ENCODE results near the gene LGALS1.

DNA sequence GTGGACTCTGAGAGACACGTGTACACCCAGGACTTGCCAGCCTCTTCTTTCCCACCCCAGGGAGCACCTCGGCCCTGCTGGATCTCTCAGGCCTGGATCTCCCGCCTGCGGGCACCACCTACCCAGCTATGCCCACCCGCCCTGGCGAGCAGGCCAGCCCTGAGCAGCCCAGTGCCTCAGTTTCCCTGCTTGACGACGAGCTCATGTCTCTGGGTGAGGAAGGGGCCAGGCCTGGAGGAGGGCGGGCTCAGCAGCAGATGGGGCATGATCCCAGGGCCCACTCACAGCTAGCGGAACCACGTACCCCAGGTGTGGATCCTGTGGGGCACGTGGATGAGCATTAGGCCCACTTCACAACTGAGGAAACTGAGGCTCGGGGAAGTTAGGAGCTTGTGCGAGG lies 49.7 kb upstream of the LGALS1 start:
- TF ChIP-seq, protein P1, sequence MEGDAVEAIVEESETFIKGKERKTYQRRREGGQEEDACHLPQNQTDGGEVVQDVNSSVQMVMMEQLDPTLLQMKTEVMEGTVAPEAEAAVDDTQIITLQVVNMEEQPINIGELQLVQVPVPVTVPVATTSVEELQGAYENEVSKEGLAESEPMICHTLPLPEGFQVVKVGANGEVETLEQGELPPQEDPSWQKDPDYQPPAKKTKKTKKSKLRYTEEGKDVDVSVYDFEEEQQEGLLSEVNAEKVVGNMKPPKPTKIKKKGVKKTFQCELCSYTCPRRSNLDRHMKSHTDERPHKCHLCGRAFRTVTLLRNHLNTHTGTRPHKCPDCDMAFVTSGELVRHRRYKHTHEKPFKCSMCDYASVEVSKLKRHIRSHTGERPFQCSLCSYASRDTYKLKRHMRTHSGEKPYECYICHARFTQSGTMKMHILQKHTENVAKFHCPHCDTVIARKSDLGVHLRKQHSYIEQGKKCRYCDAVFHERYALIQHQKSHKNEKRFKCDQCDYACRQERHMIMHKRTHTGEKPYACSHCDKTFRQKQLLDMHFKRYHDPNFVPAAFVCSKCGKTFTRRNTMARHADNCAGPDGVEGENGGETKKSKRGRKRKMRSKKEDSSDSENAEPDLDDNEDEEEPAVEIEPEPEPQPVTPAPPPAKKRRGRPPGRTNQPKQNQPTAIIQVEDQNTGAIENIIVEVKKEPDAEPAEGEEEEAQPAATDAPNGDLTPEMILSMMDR (optimal IDR thresholded peaks at IDR 0.05 in 1 of 3, IDR thresholded peaks at IDR 0.05 in 1 of 3, conservative IDR thresholded peaks at IDR 0.05 in 1 of 3; ENCODE audit: extremely low read depth in 1 of 3, insufficient read depth in 2 of 3, low read length in 3 of 3), result no peak
- no peak for TF ChIP-seq EZH2 (IDR thresholded peaks at IDR 0.05; ENCODE audit: low read length)

Measured in keratinocyte (primary cell).